ENCODE data around the gene CRELD2. TPM values are rescaled to one million over a fixed set of nuclear protein-coding genes. Genes with fewer than 3 reads are reported as not detected.

CRELD2 gene
- polyA plus RNA-seq, 1 donor, result 28.9 TPM

GRCh38 chr22:49921508-49922278, 3.3 kb downstream of the CRELD2 start:
- peaks cover 15% of the 10 kb centered on the region for H3K36me3 ChIP-seq (ENCODE audit: control insufficient read depth, insufficient read depth, low read length)
- no peak for DNase-seq
- no peaks in the 10 kb centered on the region for H3K27me3 ChIP-seq (ENCODE audit: control insufficient read depth, insufficient read depth, low read length)
- peaks cover 8% of the 10 kb centered on the region for H3K4me1 ChIP-seq (ENCODE audit: control insufficient read depth, insufficient read depth, low read length)
- no peaks in the 10 kb centered on the region for H3K9me3 ChIP-seq (ENCODE audit: control insufficient read depth, low read depth, low read length)
- no peak overlapping the region for H3K4me3 ChIP-seq (ENCODE audit: low read length)
- H3K27ac ChIP-seq (ENCODE audit: low read length), result no peak overlapping the region
- 60% methylated on average over 1 of the region's 35 CpGs for WGBS (ENCODE audit: insufficient coverage, low lambda C conversion rate)

DNA sequence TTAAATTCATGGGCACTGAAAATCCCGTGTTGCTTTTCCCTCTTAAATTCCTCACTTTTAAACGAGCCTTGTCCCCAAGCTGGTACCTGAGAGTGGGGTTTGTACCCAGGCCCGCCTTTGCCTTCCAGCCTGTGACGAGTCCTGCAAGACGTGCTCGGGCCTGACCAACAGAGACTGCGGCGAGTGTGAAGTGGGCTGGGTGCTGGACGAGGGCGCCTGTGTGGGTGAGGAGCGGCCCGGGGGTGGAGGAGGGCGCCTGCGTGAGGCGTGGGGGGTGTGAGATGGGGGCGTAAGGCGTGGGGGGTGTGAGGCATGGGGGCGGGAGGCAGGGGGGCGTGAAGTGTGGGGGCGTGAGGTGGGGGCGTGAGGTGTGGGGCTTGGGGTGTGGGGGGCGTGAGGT, 4.0 kb downstream of the CRELD2 start:
- no peak for DNase-seq
- no CpG with 5 or more reads among the region's 22 CpGs for WGBS (ENCODE audit: insufficient coverage, low lambda C conversion rate)
- peaks cover 15% of the 10 kb centered on the region for H3K36me3 ChIP-seq (ENCODE audit: control insufficient read depth, insufficient read depth, low read length)

DNA sequence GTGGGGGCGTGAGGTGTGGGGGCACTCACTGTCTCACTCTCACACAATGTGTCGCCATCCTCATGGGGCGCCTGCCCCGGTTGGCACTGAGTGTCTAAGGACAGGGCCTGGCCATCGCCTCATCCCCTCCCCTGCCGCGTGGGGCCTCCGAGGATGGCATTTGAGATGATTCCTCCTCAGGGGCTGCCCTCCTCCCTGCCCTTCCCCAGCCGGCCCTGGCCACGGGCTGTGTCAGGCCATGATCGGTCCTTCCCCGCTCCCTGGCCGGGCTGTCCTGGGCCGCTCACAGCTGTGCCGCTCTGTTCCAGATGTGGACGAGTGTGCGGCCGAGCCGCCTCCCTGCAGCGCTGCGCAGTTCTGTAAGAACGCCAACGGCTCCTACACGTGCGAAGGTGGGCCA, 4.5 kb downstream of the CRELD2 start:
- Histone ChIP-seq H3K36me3 (ENCODE audit: control insufficient read depth, insufficient read depth, low read length) (peaks cover 15% of the 10 kb centered on the region), H3K4me1 (ENCODE audit: control insufficient read depth, insufficient read depth, low read length) (peaks cover 3% of the 10 kb centered on the region), H3K9me3 (ENCODE audit: control insufficient read depth, low read depth, low read length) (no peaks in the 10 kb centered on the region), H3K27me3 (ENCODE audit: control insufficient read depth, insufficient read depth, low read length) (no peaks in the 10 kb centered on the region), H3K4me3 (ENCODE audit: low read length) (no peak overlapping the region), H3K27ac (ENCODE audit: low read length) (no peak overlapping the region)
- DNase-seq, result no peak
- WGBS (ENCODE audit: insufficient coverage, low lambda C conversion rate), result no CpG with 5 or more reads among the region's 25 CpGs

More for the DNA sequence above, 4.0 kb downstream of the CRELD2 start:
- Histone ChIP-seq H3K4me1 (ENCODE audit: control insufficient read depth, insufficient read depth, low read length) (peaks cover 3% of the 10 kb centered on the region), H3K27me3 (ENCODE audit: control insufficient read depth, insufficient read depth, low read length) (no peaks in the 10 kb centered on the region), H3K27ac (ENCODE audit: low read length) (no peak overlapping the region), H3K9me3 (ENCODE audit: control insufficient read depth, low read depth, low read length) (no peaks in the 10 kb centered on the region), H3K4me3 (ENCODE audit: low read length) (no peak overlapping the region)

- no peak overlapping the region for H3K4me3 ChIP-seq (ENCODE audit: low read length)
- H3K36me3 ChIP-seq (ENCODE audit: control insufficient read depth, insufficient read depth, low read length), result peaks cover 15% of the 10 kb centered on the region
- no peaks in the 10 kb centered on the region for H3K9me3 ChIP-seq (ENCODE audit: control insufficient read depth, low read depth, low read length)
- H3K4me1 ChIP-seq (ENCODE audit: control insufficient read depth, insufficient read depth, low read length), result peaks cover 3% of the 10 kb centered on the region
- no peak overlapping the region for H3K27ac ChIP-seq (ENCODE audit: low read length)
- WGBS (ENCODE audit: insufficient coverage, low lambda C conversion rate), result no CpG with 5 or more reads among the region's 16 CpGs
- DNase-seq, result no peak
- H3K27me3 ChIP-seq (ENCODE audit: control insufficient read depth, insufficient read depth, low read length), result no peaks in the 10 kb centered on the region
Measured at GRCh38 chr22:49923445-49923844, 5.0 kb downstream of the CRELD2 start.

DNA sequence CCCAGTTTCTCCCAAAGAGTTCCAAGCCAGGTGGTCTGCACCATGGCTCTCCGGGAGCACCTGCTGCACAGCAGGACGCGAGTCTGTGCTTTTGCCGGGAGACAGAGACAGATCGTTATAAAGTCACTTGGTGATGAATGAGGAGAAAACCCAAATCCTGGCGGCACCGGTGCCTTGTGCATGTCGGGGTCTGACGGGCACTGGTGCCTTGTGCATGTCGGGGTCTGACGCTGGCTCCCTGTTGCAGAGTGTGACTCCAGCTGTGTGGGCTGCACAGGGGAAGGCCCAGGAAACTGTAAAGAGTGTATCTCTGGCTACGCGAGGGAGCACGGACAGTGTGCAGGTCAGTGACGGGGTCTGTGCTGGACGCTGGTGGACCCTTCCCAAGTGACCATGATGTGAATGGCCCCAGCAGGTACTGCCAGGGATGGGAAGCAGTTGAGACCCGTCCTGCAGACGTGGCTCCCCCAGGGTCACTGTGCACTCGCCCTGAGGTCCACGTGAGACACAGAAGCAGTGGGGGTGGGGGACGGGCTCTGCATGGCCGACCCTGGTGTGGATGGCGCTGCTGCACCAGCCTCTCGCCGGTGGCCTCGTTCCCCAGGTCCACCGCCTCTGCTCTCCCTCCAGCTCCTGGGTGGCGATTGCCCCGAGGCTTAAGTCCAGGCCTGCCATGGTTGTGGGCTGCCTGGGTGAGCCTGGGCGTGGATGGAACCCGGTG, 5.8 kb downstream of the CRELD2 start:
- Histone ChIP-seq H3K9me3 (ENCODE audit: control insufficient read depth, low read depth, low read length) (no peaks in the 10 kb centered on the region), H3K4me1 (ENCODE audit: control insufficient read depth, insufficient read depth, low read length) (no peaks in the 10 kb centered on the region), H3K27me3 (ENCODE audit: control insufficient read depth, insufficient read depth, low read length) (peaks cover 6% of the 10 kb centered on the region), H3K36me3 (ENCODE audit: control insufficient read depth, insufficient read depth, low read length) (peaks cover 15% of the 10 kb centered on the region), H3K4me3 (ENCODE audit: low read length) (no peak overlapping the region), H3K27ac (ENCODE audit: low read length) (no peak overlapping the region)
- WGBS (ENCODE audit: insufficient coverage, low lambda C conversion rate), result no CpG with 5 or more reads among the region's 31 CpGs
- no peak for DNase-seq

DNA sequence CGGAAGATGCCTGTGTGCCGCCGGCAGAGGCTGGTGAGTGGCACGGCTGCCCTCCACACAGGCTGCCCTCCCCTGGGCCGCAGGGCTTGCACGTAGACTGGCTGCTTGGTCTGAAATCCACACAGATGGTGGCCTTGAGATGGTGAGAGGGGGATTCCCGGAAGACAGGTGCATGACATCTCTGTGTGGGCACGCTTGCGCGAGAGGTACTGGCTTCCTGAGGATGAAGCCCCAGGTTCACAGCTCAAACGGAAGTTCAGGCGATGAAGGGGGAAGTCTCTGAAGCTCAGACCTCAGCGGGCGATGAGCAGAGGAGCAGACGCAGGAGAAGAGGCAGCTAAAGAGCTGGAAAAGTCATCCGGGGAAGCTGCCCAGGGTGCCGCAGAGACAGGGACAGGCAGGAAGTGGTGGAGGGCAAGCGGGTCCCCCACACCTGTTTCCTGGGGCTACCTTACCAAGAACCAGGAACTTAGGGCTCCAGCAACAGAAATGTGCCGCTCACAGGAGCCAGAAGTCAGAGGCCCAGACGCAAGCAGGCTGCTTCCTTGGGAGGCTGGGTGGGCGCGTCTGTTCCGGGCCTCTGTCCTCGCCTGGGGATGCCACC, 7.2 kb downstream of the CRELD2 start:
- WGBS (ENCODE audit: insufficient coverage, low lambda C conversion rate), result 80% methylated on average over 1 of the region's 24 CpGs
- Histone ChIP-seq H3K9me3 (ENCODE audit: control insufficient read depth, low read depth, low read length) (no peaks in the 10 kb centered on the region), H3K27ac (ENCODE audit: low read length) (no peak overlapping the region), H3K4me1 (ENCODE audit: control insufficient read depth, insufficient read depth, low read length) (peaks cover 5% of the 10 kb centered on the region), H3K4me3 (ENCODE audit: low read length) (no peak overlapping the region), H3K36me3 (ENCODE audit: control insufficient read depth, insufficient read depth, low read length) (peaks cover 9% of the 10 kb centered on the region), H3K27me3 (ENCODE audit: control insufficient read depth, insufficient read depth, low read length) (peaks cover 9% of the 10 kb centered on the region)
- DNase-seq, result no peak

GRCh38 chr22:49926916-49927315, 8.5 kb downstream of the CRELD2 start:
- Histone ChIP-seq H3K4me1 (ENCODE audit: control insufficient read depth, insufficient read depth, low read length) (peaks cover 8% of the 10 kb centered on the region), H3K9me3 (ENCODE audit: control insufficient read depth, low read depth, low read length) (no peaks in the 10 kb centered on the region), H3K36me3 (ENCODE audit: control insufficient read depth, insufficient read depth, low read length) (peaks cover 5% of the 10 kb centered on the region), H3K27me3 (ENCODE audit: control insufficient read depth, insufficient read depth, low read length) (peaks cover 9% of the 10 kb centered on the region), H3K27ac (ENCODE audit: low read length) (no peak overlapping the region), H3K4me3 (ENCODE audit: low read length) (no peak overlapping the region)
- WGBS (ENCODE audit: insufficient coverage, low lambda C conversion rate), result no CpG with 5 or more reads among the region's 18 CpGs
- no peak for DNase-seq

DNA sequence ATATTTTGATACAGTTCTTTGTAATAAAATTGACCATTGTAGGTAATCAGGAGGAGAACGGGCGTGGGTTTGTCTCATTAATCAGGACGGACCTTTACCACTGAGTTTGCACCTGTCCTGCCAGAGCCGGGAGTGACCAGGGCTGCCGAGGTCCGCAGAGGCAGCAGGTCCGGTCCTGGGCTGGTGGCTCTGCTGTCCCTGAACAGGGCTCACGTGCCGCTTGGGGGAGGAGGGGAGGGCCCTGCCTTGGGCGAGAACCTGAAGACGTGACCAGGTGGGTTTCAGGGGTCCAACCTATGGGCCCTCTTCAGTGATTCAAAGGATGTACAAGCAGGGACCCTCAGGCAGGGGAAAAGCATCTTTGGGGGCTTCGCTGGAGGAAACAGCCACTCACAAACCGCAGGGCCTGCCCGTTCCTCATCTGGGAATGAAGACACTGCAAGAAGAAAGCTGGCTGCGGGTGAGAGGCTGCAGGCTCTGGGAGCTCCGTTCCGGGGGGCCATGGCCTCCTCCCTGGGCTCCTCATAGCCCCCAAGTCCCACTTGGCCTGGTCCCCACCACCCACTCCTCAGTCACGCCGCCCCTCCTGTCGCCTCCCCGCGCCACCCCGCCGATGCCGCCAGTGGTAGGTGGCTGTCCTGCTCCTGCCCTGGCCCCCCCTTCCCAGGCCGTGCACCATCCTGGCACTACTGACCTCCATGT, 9.2 kb downstream of the CRELD2 start:
- Histone ChIP-seq H3K27ac (ENCODE audit: low read length) (no peak overlapping the region), H3K36me3 (ENCODE audit: control insufficient read depth, insufficient read depth, low read length) (peaks cover 3% of the 10 kb centered on the region), H3K9me3 (ENCODE audit: control insufficient read depth, low read depth, low read length) (no peaks in the 10 kb centered on the region), H3K4me3 (ENCODE audit: low read length) (no peak overlapping the region), H3K27me3 (ENCODE audit: control insufficient read depth, insufficient read depth, low read length) (peaks cover 9% of the 10 kb centered on the region), H3K4me1 (ENCODE audit: control insufficient read depth, insufficient read depth, low read length) (peaks cover 8% of the 10 kb centered on the region)
- WGBS (ENCODE audit: insufficient coverage, low lambda C conversion rate), result no CpG with 5 or more reads among the region's 26 CpGs
- no peak for DNase-seq

DNA sequence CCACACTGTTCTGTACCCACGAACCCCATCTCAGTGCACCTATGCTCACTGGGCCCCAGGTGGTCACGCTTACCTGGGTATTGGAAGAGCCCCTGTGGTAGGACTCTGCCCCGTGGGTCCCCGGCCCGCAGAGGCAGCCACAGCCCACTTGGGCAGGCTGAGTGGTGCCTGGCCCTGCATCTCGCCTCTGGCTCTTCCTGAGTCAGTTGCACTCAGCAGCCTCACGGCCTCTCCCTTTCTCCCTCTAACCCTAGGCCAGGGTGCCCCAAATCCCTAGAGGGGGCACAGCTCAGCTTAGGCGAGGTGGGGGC, 9.7 kb downstream of the CRELD2 start:
- no CpG with 5 or more reads among the region's 8 CpGs for WGBS (ENCODE audit: insufficient coverage, low lambda C conversion rate)
- no peak overlapping the region for H3K27ac ChIP-seq (ENCODE audit: low read length)
- peaks cover 8% of the 10 kb centered on the region for H3K4me1 ChIP-seq (ENCODE audit: control insufficient read depth, insufficient read depth, low read length)
- peaks cover 9% of the 10 kb centered on the region for H3K27me3 ChIP-seq (ENCODE audit: control insufficient read depth, insufficient read depth, low read length)
- H3K36me3 ChIP-seq (ENCODE audit: control insufficient read depth, insufficient read depth, low read length), result peaks cover 3% of the 10 kb centered on the region
- no peak overlapping the region for H3K4me3 ChIP-seq (ENCODE audit: low read length)
- no peak for DNase-seq
- no peaks in the 10 kb centered on the region for H3K9me3 ChIP-seq (ENCODE audit: control insufficient read depth, low read depth, low read length)

- peaks cover 9% of the 10 kb centered on the region for H3K27me3 ChIP-seq (ENCODE audit: control insufficient read depth, insufficient read depth, low read length)
- WGBS (ENCODE audit: insufficient coverage, low lambda C conversion rate), result no CpG with 5 or more reads among the region's 38 CpGs
- H3K4me3 ChIP-seq (ENCODE audit: low read length), result no peak overlapping the region
- H3K27ac ChIP-seq (ENCODE audit: low read length), result no peak overlapping the region
- no peaks in the 10 kb centered on the region for H3K9me3 ChIP-seq (ENCODE audit: control insufficient read depth, low read depth, low read length)
- peaks cover 8% of the 10 kb centered on the region for H3K4me1 ChIP-seq (ENCODE audit: control insufficient read depth, insufficient read depth, low read length)
- no peak for DNase-seq
- peaks cover 3% of the 10 kb centered on the region for H3K36me3 ChIP-seq (ENCODE audit: control insufficient read depth, insufficient read depth, low read length)
Measured at GRCh38 chr22:49928555-49929210, 10.2 kb downstream of the CRELD2 start.
